GM19452 (cell line): ENCODE measurements around the gene TPGS1.
"Not testable (repeated sequence)": the region's sequence is repeated elsewhere in the genome, so short reads cannot be mapped to it uniquely, and the experiment has no call there.

Experiments used
- ATAC-seq: cut with Tn5 transposase; IDR thresholded peaks from one replicate; pipeline ENCODE4 v1.9.1; 2021; ENCODE audit not compliant: unreplicated experiment

Gene TPGS1

GRCh38 chr19:474126-475078, 32.9 kb upstream of the TPGS1 start:
- no peak for ATAC-seq

GRCh38 chr19:475360-475759, 31.9 kb upstream of the TPGS1 start:
- no peak for ATAC-seq

- ATAC-seq, result no peak
Observed at GRCh38 chr19:478236-478903, 28.9 kb upstream of the TPGS1 start.

- ATAC-seq, result no peak
Observed at GRCh38 chr19:478976-479375, 28.3 kb upstream of the TPGS1 start.

GRCh38 chr19:480016-480855, 27.1 kb upstream of the TPGS1 start:
- no peak for ATAC-seq

- ATAC-seq, result not testable (repeated sequence)
Observed at GRCh38 chr19:481100-481499, 26.2 kb upstream of the TPGS1 start.

GRCh38 chr19:482186-483041, 24.9 kb upstream of the TPGS1 start:
- no peak for ATAC-seq

GRCh38 chr19:483332-484072, 23.8 kb upstream of the TPGS1 start:
- no peak for ATAC-seq

- no peak for ATAC-seq
Observed at GRCh38 chr19:484494-484893, 22.8 kb upstream of the TPGS1 start.

GRCh38 chr19:485077-485476, 22.2 kb upstream of the TPGS1 start:
- no peak for ATAC-seq

- no peak for ATAC-seq
Observed at GRCh38 chr19:485583-486236, 21.6 kb upstream of the TPGS1 start.

- ATAC-seq, result peak; percentile 82
Observed at GRCh38 chr19:488505-489417, 18.5 kb upstream of the TPGS1 start.

GRCh38 chr19:489418-490196, 17.7 kb upstream of the TPGS1 start:
- ATAC-seq, result no peak

- ATAC-seq, result no peak
Observed at GRCh38 chr19:491146-491741, 16.1 kb upstream of the TPGS1 start.

- no peak for ATAC-seq
Observed at GRCh38 chr19:492091-492531, 15.2 kb upstream of the TPGS1 start.

- ATAC-seq, result no peak
Observed at GRCh38 chr19:493391-494170, 13.7 kb upstream of the TPGS1 start.
